GM12878 (cell line): ENCODE results near the gene RIPOR1.

ENCODE experiments used
- CTCF ChIP-seq, 3 experiments: IDR thresholded peaks in 2 of 3; conservative IDR thresholded peaks in 1 of 3; 2 replicates each; pipeline ENCODE4 v1.5.1; 2011; ENCODE audit warnings: low read depth in 3 of 3, low read length in 3 of 3, mild to moderate bottlenecking in 3 of 3, control low read depth in 2 of 3, moderate library complexity in 2 of 3, inconsistent platforms in 1 of 3, mixed read lengths in 1 of 3; ENCODE audit not compliant: control insufficient read depth in 2 of 3, insufficient read depth in 1 of 3; ENCODE audit errors: extremely low read depth in 1 of 3
- E4F1 ChIP-seq: fragments of 450-650 bp; IDR thresholded peaks from 2 replicates; pipeline ENCODE4 v1.6.1; 2018; ENCODE audit warnings: borderline replicate concordance, mild to moderate bottlenecking; ENCODE audit not compliant: partially characterized antibody
- EZH2 ChIP-seq: IDR thresholded peaks from 2 replicates; pipeline ENCODE4 v1.6.1; 2012; ENCODE audit warnings: low read depth, mild to moderate bottlenecking, control low read depth, inconsistent platforms, low read length, borderline replicate concordance; ENCODE audit not compliant: control insufficient read depth
- JUNB ChIP-seq: IDR thresholded peaks from 2 replicates; pipeline ENCODE4 v1.6.1; 2016; ENCODE audit warnings: antibody characterized with exemption, mild to moderate bottlenecking
- KAT2A ChIP-seq: conservative IDR thresholded peaks from 2 replicates; pipeline ENCODE4 v1.6.1; 2011; ENCODE audit warnings: low read depth, low read length; ENCODE audit not compliant: control insufficient read depth
- MAX ChIP-seq: IDR thresholded peaks from 2 replicates; pipeline ENCODE4 v1.6.1; 2012; ENCODE audit warnings: low read depth, low read length, improper control_type of control experiment
- NFXL1 ChIP-seq: fragments of 450-650 bp; IDR thresholded peaks from 2 replicates; pipeline ENCODE4 v1.6.1; 2017; ENCODE audit warnings: antibody characterized with exemption, mild to moderate bottlenecking, borderline replicate concordance
- POLR2A ChIP-seq: IDR thresholded peaks from 2 replicates; pipeline ENCODE4 v1.6.1; 2011; ENCODE audit warnings: low read depth, mild to moderate bottlenecking, low read length
- RAD21 ChIP-seq: IDR thresholded peaks from 2 replicates; pipeline ENCODE4 v1.6.1; 2011; ENCODE audit warnings: mild to moderate bottlenecking, low read depth, low read length, moderate library complexity; ENCODE audit not compliant: insufficient read depth
- RCOR1 ChIP-seq: conservative IDR thresholded peaks from 2 replicates; pipeline ENCODE4 v1.6.1; 2012; ENCODE audit warnings: low read depth, low read length, improper control_type of control experiment
- SMC3 ChIP-seq: IDR thresholded peaks from 2 replicates; pipeline ENCODE4 v1.6.1; 2011; ENCODE audit warnings: low read length, improper control_type of control experiment, borderline replicate concordance
- TAF1 ChIP-seq: IDR thresholded peaks from 2 replicates; pipeline ENCODE4 v1.6.1; 2011; ENCODE audit warnings: mild to moderate bottlenecking, low read depth, low read length, borderline replicate concordance
- ZZZ3 ChIP-seq: IDR thresholded peaks from 2 replicates; pipeline ENCODE4 v1.6.1; 2011; ENCODE audit warnings: low read depth; ENCODE audit not compliant: control insufficient read depth, insufficient read length

- TF ChIP-seq RAD21 (no peak), MAX (no peak), JUNB (no peak), KAT2A (no peak), CTCF (IDR thresholded peaks at IDR 0.05 in 2 of 3, conservative IDR thresholded peaks at IDR 0.05 in 1 of 3; ENCODE audit: control insufficient read depth in 2 of 3, extremely low read depth in 1 of 3, insufficient read depth in 1 of 3, low read depth in 3 of 3, low read length in 3 of 3) (no peak), POLR2A (no peak), TAF1 (no peak), SMC3 (no peak), RCOR1 (no peak), NFXL1 (no peak), ZZZ3 (no peak), EZH2 (no peak), E4F1 (no peak)
These were observed 32.3 kb downstream of the RIPOR1 start for GRCh38 chr16:67560827-67561342.
